Caco-2 (cell line): ENCODE measurements around the gene DAB2IP. TPM values are rescaled to one million over a fixed set of nuclear protein-coding genes. Genes with fewer than 3 reads are reported as not detected.

Experiments used
- BruUV-seq: library from RNA; stranded (reverse); fragments of 400-500 nt; replicated peaks from 2 replicates; lab custom pipeline; 2021; lab: Mats Ljungman, UMichigan
- CTCF ChIA-PET: fragments of 300-600 bp; sonication (Branson Sonifier 250); formaldehyde crosslinking; loops from one replicate; lab custom pipeline; 2022; ENCODE audit warnings: antibody characterized with exemption; lab: Charles Lee
- POLR2A ChIA-PET: fragments of 300-600 bp; sonication (Branson Sonifier 250); formaldehyde crosslinking; loops from one replicate; lab custom pipeline; 2022; ENCODE audit warnings: antibody characterized with exemption; lab: Charles Lee
- DNase-seq, 2 experiments: peaks; one replicate each; pipeline versions ENCODE4 v3.0.0 to v3.0.0-alpha.2; 2020 to 2022
- H3K27me3 ChIP-seq: replicated peaks from 2 replicates; pipeline ENCODE4 v1.6.0; 2011; ENCODE audit warnings: low read length; ENCODE audit not compliant: control insufficient read depth, insufficient read depth
- H3K36me3 ChIP-seq: 2 replicates; pipeline ENCODE4 v1.5.1; 2011; ENCODE audit warnings: low read length; ENCODE audit not compliant: control insufficient read depth, insufficient read depth
- H3K4me1 ChIP-seq: fragments of 250-450 bp; sonication (Bioruptor Pico); 2 replicates; pipeline ENCODE4 v1.5.1; 2020; ENCODE audit warnings: mild to moderate bottlenecking
- H3K4me3 ChIP-seq: 2 replicates; pipeline ENCODE4 v1.5.1; 2011; ENCODE audit warnings: low read depth, mild to moderate bottlenecking, control low read depth, low read length
- H3K9me3 ChIP-seq: fragments of 250-450 bp; sonication (Bioruptor Pico); 2 replicates; pipeline ENCODE4 v1.5.1; 2020; ENCODE audit warnings: mild to moderate bottlenecking, moderate library complexity
- H3K27ac Mint-ChIP-seq: one replicate; pipeline ENCODE4 v1.8.0; 2022; ENCODE audit warnings: mixed read lengths; ENCODE audit not compliant: unreplicated experiment
- H3K27me3 Mint-ChIP-seq: one replicate; pipeline ENCODE4 v1.8.0; 2022; ENCODE audit warnings: mixed read lengths; ENCODE audit not compliant: insufficient read depth, unreplicated experiment
- H3K36me3 Mint-ChIP-seq: one replicate; pipeline ENCODE4 v1.8.0; 2022; ENCODE audit warnings: mild to moderate bottlenecking, mixed read lengths; ENCODE audit not compliant: insufficient read depth, unreplicated experiment
- H3K4me1 Mint-ChIP-seq: one replicate; pipeline ENCODE4 v1.8.0; 2022; ENCODE audit warnings: low read depth, mixed read lengths; ENCODE audit not compliant: unreplicated experiment
- H3K4me3 Mint-ChIP-seq: one replicate; pipeline ENCODE4 v1.8.0; 2022; ENCODE audit warnings: mild to moderate bottlenecking, moderate library complexity, mixed read lengths; ENCODE audit not compliant: unreplicated experiment
- H3K9me3 Mint-ChIP-seq: one replicate; pipeline ENCODE4 v1.8.0; 2022; ENCODE audit warnings: mixed read lengths; ENCODE audit not compliant: unreplicated experiment
- CTCF ChIP-seq, 2 experiments: fragments of 200-600 bp in 1 of 2; IDR thresholded peaks; 1 replicate in 1 of 2; 2 replicates in 1 of 2; pipeline versions ENCODE4 v1.5.1 to v1.8.0; 2011 to 2022; ENCODE audit warnings: antibody characterized with exemption in 1 of 2, control low read depth in 1 of 2, inconsistent platforms in 1 of 2, low read depth in 1 of 2, low read length in 1 of 2, mild to moderate bottlenecking in 1 of 2, moderate library complexity in 1 of 2; ENCODE audit not compliant: insufficient read depth in 1 of 2, severe bottlenecking in 1 of 2, unreplicated experiment in 1 of 2
- intact Hi-C: fragments of 100-400 bp; cut with micrococcal nuclease; formaldehyde crosslinking; loops from one replicate; pipeline ENCODE4 v1.10.0; 2022; ENCODE audit not compliant: unreplicated experiment
- total RNA-seq: library from RNA; stranded (reverse); gene quantifications from 2 replicates; pipeline ENCODE4 v1.2.3, GENCODE V29; 2022

DAB2IP gene
- total RNA-seq, 1 experiment from 2014 or later: 26.0 TPM

- ChIA-PET CTCF (interaction anchor here (1.1 kb wide), 1 partner anchor 11 kb away, joined by 5 read pairs; no protein-coding TSS in a partner anchor), POLR2A (no interaction called here)
- TF ChIP-seq CTCF (IDR thresholded peaks at IDR 0.05; ENCODE audit: insufficient read depth in 1 of 2, low read depth in 1 of 2, low read length in 1 of 2, severe bottlenecking in 1 of 2, unreplicated experiment in 1 of 2): no peak
- Histone ChIP-seq H3K4me3 (no peak overlapping the region), H3K4me1 (peaks cover 13% of the 10 kb centered on the region), H3K36me3 (no peaks in the 10 kb centered on the region), H3K27me3 (no peaks in the 10 kb centered on the region), H3K9me3 (no peaks in the 10 kb centered on the region)
- Mint-ChIP-seq H3K36me3 (no peaks in the 10 kb centered on the region), H3K4me3 (no peak overlapping the region), H3K9me3 (no peaks in the 10 kb centered on the region), H3K27ac (peak overlapping the region; percentile 32), H3K27me3 (no peaks in the 10 kb centered on the region), H3K4me1 (peaks cover 5% of the 10 kb centered on the region)
- intact Hi-C loops: no loop called here
- no peak for DNase-seq
- no TSS peak for BruUV-seq
Measured at GRCh38 chr9:121750259-121750714, 98.9 kb downstream of the DAB2IP start.

- DNase-seq: no peak
- Mint-ChIP-seq H3K4me1 (peaks cover 5% of the 10 kb centered on the region), H3K36me3 (no peaks in the 10 kb centered on the region), H3K9me3 (no peaks in the 10 kb centered on the region), H3K27ac (peak overlapping the region; percentile 32), H3K4me3 (no peak overlapping the region), H3K27me3 (no peaks in the 10 kb centered on the region)
- H3K27me3 ChIP-seq: no peaks in the 10 kb centered on the region
- no peaks in the 10 kb centered on the region for H3K36me3 ChIP-seq
- BruUV-seq: no TSS peak
- TF ChIP-seq CTCF (IDR thresholded peaks at IDR 0.05; ENCODE audit: insufficient read depth in 1 of 2, low read depth in 1 of 2, low read length in 1 of 2, severe bottlenecking in 1 of 2, unreplicated experiment in 1 of 2): no peak
- no peaks in the 10 kb centered on the region for H3K9me3 ChIP-seq
- H3K4me1 ChIP-seq: peaks cover 13% of the 10 kb centered on the region; the same call in 1 of the 2 replicates
- POLR2A ChIA-PET: interaction anchor here (0.6 kb wide), 1 partner anchor 183 kb away, joined by 9 read pairs; no protein-coding TSS in a partner anchor
- H3K4me3 ChIP-seq: no peak overlapping the region
- CTCF ChIA-PET: interaction anchor here (1.0 to 1.1 kb wide), 2 partner anchors 12 to 111 kb away, joined by 3 to 5 read pairs; no protein-coding TSS in a partner anchor
- intact Hi-C loops: no loop called here
Measured at GRCh38 chr9:121750715-121751623, 99.5 kb downstream of the DAB2IP start.

- no peaks in the 10 kb centered on the region for H3K27me3 Mint-ChIP-seq
- Histone ChIP-seq H3K9me3 (no peaks in the 10 kb centered on the region), H3K36me3 (no peaks in the 10 kb centered on the region), H3K27me3 (no peaks in the 10 kb centered on the region), H3K4me3 (no peak overlapping the region), H3K4me1 (peaks cover 13% of the 10 kb centered on the region; the same call in 1 of the 2 replicates)
- no peak overlapping the region for H3K27ac Mint-ChIP-seq
- H3K4me3 Mint-ChIP-seq: no peak overlapping the region
- ChIA-PET POLR2A (no interaction called here), CTCF (interaction anchor here (1.0 kb wide), 1 partner anchor 112 kb away, joined by 3 read pairs; no protein-coding TSS in a partner anchor)
- TF ChIP-seq CTCF (IDR thresholded peaks at IDR 0.05; ENCODE audit: insufficient read depth in 1 of 2, low read depth in 1 of 2, low read length in 1 of 2, severe bottlenecking in 1 of 2, unreplicated experiment in 1 of 2): no peak
- no peaks in the 10 kb centered on the region for H3K36me3 Mint-ChIP-seq
- BruUV-seq: no TSS peak
- DNase-seq: no peak
- no peaks in the 10 kb centered on the region for H3K9me3 Mint-ChIP-seq
- intact Hi-C loops: no loop called here
- H3K4me1 Mint-ChIP-seq: no peaks in the 10 kb centered on the region
Measured at GRCh38 chr9:121751686-121752445, 100.4 kb downstream of the DAB2IP start.
